ENCODE results near the gene ANHX. TPM values are rescaled to one million over a fixed set of nuclear protein-coding genes. Genes with fewer than 3 reads are reported as not detected.

Gene ANHX
- total RNA-seq, 1 donor from 2014 or later = not detected

- Mint-ChIP-seq H3K36me3 (ENCODE audit: low read depth) (peaks cover 63% of the 10 kb centered on the region), H3K4me3 (peak within 1 kb of the TSS; percentile 95), H3K27me3 (ENCODE audit: low read depth) (no peaks in the 10 kb centered on the region), H3K27ac (ENCODE audit: unreplicated experiment) (peak within 1 kb of the TSS; percentile 99), H3K9me3 (peaks cover 47% of the 10 kb centered on the region), H3K4me1 (peaks cover 12% of the 10 kb centered on the region)
- peak; percentile 87 for TF ChIP-seq CTCF (conservative IDR thresholded peaks at IDR 0.05)
- DNase-seq (ENCODE audit: low read depth, low spot score) = peak; percentile 94
Measured at GRCh38 chr12:133181238-133181959, 54.3 kb downstream of the ANHX start, which contains the start of gene ZNF268. Gene ZNF268 (plus strand): TSS chr12:133181495. CDS start chr12:133181998, 503 bp downstream.

GRCh38 chr12:133180669-133181068 lies 55.0 kb downstream of the ANHX start:
- peaks cover 12% of the 10 kb centered on the region for H3K4me1 Mint-ChIP-seq
- no peak for DNase-seq (ENCODE audit: low read depth, low spot score)
- peaks cover 47% of the 10 kb centered on the region for H3K9me3 Mint-ChIP-seq
- TF ChIP-seq CTCF (conservative IDR thresholded peaks at IDR 0.05) = no peak
- H3K36me3 Mint-ChIP-seq (ENCODE audit: low read depth) = peaks cover 58% of the 10 kb centered on the region
- no peak overlapping the region for H3K27ac Mint-ChIP-seq (ENCODE audit: unreplicated experiment)
- H3K27me3 Mint-ChIP-seq (ENCODE audit: low read depth) = no peaks in the 10 kb centered on the region
- H3K4me3 Mint-ChIP-seq = peak overlapping the region; percentile 65

- H3K27me3 Mint-ChIP-seq (ENCODE audit: low read depth) = no peaks in the 10 kb centered on the region
- peaks cover 11% of the 10 kb centered on the region for H3K36me3 Mint-ChIP-seq (ENCODE audit: low read depth)
- no peak overlapping the region for H3K4me3 Mint-ChIP-seq
- no peaks in the 10 kb centered on the region for H3K4me1 Mint-ChIP-seq
- no peak for DNase-seq (ENCODE audit: low read depth, low spot score)
- no peak overlapping the region for H3K27ac Mint-ChIP-seq (ENCODE audit: unreplicated experiment)
- TF ChIP-seq CTCF (conservative IDR thresholded peaks at IDR 0.05) = no peak
- peaks cover 27% of the 10 kb centered on the region for H3K9me3 Mint-ChIP-seq
Measured at GRCh38 chr12:133174901-133175300, 60.8 kb downstream of the ANHX start.

- no peak for DNase-seq (ENCODE audit: low read depth, low spot score)
- Mint-ChIP-seq H3K9me3 (peaks cover 22% of the 10 kb centered on the region), H3K27me3 (ENCODE audit: low read depth) (no peaks in the 10 kb centered on the region), H3K27ac (ENCODE audit: unreplicated experiment) (no peak overlapping the region), H3K4me3 (no peak overlapping the region), H3K36me3 (ENCODE audit: low read depth) (peaks cover 6% of the 10 kb centered on the region), H3K4me1 (no peaks in the 10 kb centered on the region)
- TF ChIP-seq CTCF (conservative IDR thresholded peaks at IDR 0.05) = no peak
Measured at GRCh38 chr12:133172491-133172890, 63.2 kb downstream of the ANHX start.

Other genes with a start within 250 kb of the ANHX start
- gene ZNF26, start 249.5 kb downstream of the ANHX start, total RNA-seq = 12.9 and 13.5 TPM in 2 replicates
- gene ZNF84, start 198.4 kb downstream of the ANHX start, total RNA-seq = 59.7 and 63.4 TPM in 2 replicates
- 19.6 and 19.9 TPM in 2 replicates for gene ZNF140, start 155.0 kb downstream of the ANHX start, total RNA-seq
- gene ZNF891, start 105.6 kb downstream of the ANHX start, total RNA-seq = 3.9 and 4.2 TPM in 2 replicates
- 14.7 and 19.0 TPM in 2 replicates for gene ZNF10, start 105.2 kb downstream of the ANHX start, total RNA-seq
- gene ZNF268, start 54.4 kb downstream of the ANHX start, total RNA-seq = 36.2 and 36.7 TPM in 2 replicates